ENCODE data around the gene ULK4. TPM values are rescaled to one million over a fixed set of nuclear protein-coding genes. Genes with fewer than 3 reads are reported as not detected.

Gene ULK4
- total and polyA plus RNA-seq, 7 donors: 2.1 to 18.6 (median 8.9) TPM

- H3K9me3 ChIP-seq: no peaks in the 10 kb centered on the region
- intact Hi-C loops (cut with DNase I): no loop called here
- no peaks in the 10 kb centered on the region for H3K27me3 ChIP-seq
- TF ChIP-seq EP300 (IDR thresholded peaks at IDR 0.05) (no peak), POLR2A (IDR thresholded peaks at IDR 0.05) (no peak), CTCF (IDR thresholded peaks at IDR 0.05) (no peak), POLR2AphosphoS5 (IDR thresholded peaks at IDR 0.05) (no peak)
- H3K4me1 ChIP-seq: peaks cover 0 to 82% (median 68%) of the 10 kb centered on the region in 4 donors
- no peak for DNase-seq
- 90 to 92% methylated on average over 5 of the region's 5 CpGs for WGBS, 2 donors
- H3K27ac ChIP-seq: no peak overlapping the region
- no peak overlapping the region for H3K4me3 ChIP-seq
- H3K36me3 ChIP-seq: no peaks in the 10 kb centered on the region
Measured at GRCh38 chr3:41210966-41211365, 750.9 kb downstream of the ULK4 start.

GRCh38 chr3:41209646-41210045 is 752.3 kb downstream of the ULK4 start:
- intact Hi-C loops (cut with DNase I): no loop called here
- Histone ChIP-seq H3K9me3 (no peaks in the 10 kb centered on the region), H3K36me3 (no peaks in the 10 kb centered on the region), H3K4me3 (no peak overlapping the region), H3K27ac (no peak overlapping the region), H3K4me1 (peaks cover 0 to 82% (median 68%) of the 10 kb centered on the region in 4 donors), H3K27me3 (no peaks in the 10 kb centered on the region)
- no peak for DNase-seq
- 92 to 95% methylated on average over 5 of the region's 5 CpGs for WGBS, 2 donors
- TF ChIP-seq EP300 (IDR thresholded peaks at IDR 0.05) (no peak), POLR2AphosphoS5 (IDR thresholded peaks at IDR 0.05) (no peak), POLR2A (IDR thresholded peaks at IDR 0.05) (no peak), CTCF (IDR thresholded peaks at IDR 0.05) (no peak)

- peaks cover 0 to 82% (median 68%) of the 10 kb centered on the region in 4 donors for H3K4me1 ChIP-seq
- no peak for TF ChIP-seq POLR2AphosphoS5 (IDR thresholded peaks at IDR 0.05)
- no peak for TF ChIP-seq EP300 (IDR thresholded peaks at IDR 0.05)
- TF ChIP-seq CTCF (IDR thresholded peaks at IDR 0.05): no peak
- no peak for TF ChIP-seq POLR2A (IDR thresholded peaks at IDR 0.05)
Measured at GRCh38 chr3:41208507-41209220, 753.2 kb downstream of the ULK4 start.

GRCh38 chr3:41207355-41207754 is 754.5 kb downstream of the ULK4 start:
- DNase-seq: no peak
- Histone ChIP-seq H3K27me3 (no peaks in the 10 kb centered on the region), H3K9me3 (no peaks in the 10 kb centered on the region), H3K4me3 (no peak overlapping the region), H3K27ac (no peak overlapping the region), H3K36me3 (no peaks in the 10 kb centered on the region), H3K4me1 (peaks cover 0 to 82% (median 65%) of the 10 kb centered on the region in 4 donors)
- TF ChIP-seq CTCF (IDR thresholded peaks at IDR 0.05): no peak
- no peak for TF ChIP-seq POLR2A (IDR thresholded peaks at IDR 0.05)
- intact Hi-C loops (cut with DNase I): no loop called here
- WGBS, 2 donors: 33 to 60% methylated on average over 1 of the region's 1 CpG

More at GRCh38 chr3:41208507-41209220, 753.2 kb downstream of the ULK4 start:
- no peak overlapping the region for H3K27ac ChIP-seq
- H3K27me3 ChIP-seq: no peaks in the 10 kb centered on the region
- no peak overlapping the region for H3K4me3 ChIP-seq
- intact Hi-C loops (cut with DNase I): no loop called here
- no peak for DNase-seq
- WGBS, 2 donors: 60 to 79% methylated on average over 7 of the region's 7 CpGs
- no peaks in the 10 kb centered on the region for H3K9me3 ChIP-seq
- no peaks in the 10 kb centered on the region for H3K36me3 ChIP-seq

GRCh38 chr3:41205591-41205990 is 756.3 kb downstream of the ULK4 start:
- TF ChIP-seq POLR2AphosphoS5 (IDR thresholded peaks at IDR 0.05): no peak
- no peak overlapping the region for H3K27ac ChIP-seq
- no peaks in the 10 kb centered on the region for H3K9me3 ChIP-seq
- H3K4me1 ChIP-seq: peaks cover 0 to 86% (median 73%) of the 10 kb centered on the region in 4 donors
- WGBS, 2 donors: 71 to 77% methylated on average over 9 of the region's 9 CpGs
- no peak overlapping the region for H3K4me3 ChIP-seq
- DNase-seq: no peak
- H3K27me3 ChIP-seq: no peaks in the 10 kb centered on the region
- intact Hi-C loops (cut with DNase I): no loop called here
- no peaks in the 10 kb centered on the region for H3K36me3 ChIP-seq
